ENCODE results near the gene RANBP3L. TPM values are rescaled to one million over a fixed set of nuclear protein-coding genes. Genes with fewer than 3 reads are reported as not detected.

RANBP3L gene
- total and polyA plus RNA-seq, 9 of the 15 experiments (the other 6 are each of a cell fraction or from before 2014, with no cell fraction given): 0.01 to 0.06 TPM; not detected in 7

DNA sequence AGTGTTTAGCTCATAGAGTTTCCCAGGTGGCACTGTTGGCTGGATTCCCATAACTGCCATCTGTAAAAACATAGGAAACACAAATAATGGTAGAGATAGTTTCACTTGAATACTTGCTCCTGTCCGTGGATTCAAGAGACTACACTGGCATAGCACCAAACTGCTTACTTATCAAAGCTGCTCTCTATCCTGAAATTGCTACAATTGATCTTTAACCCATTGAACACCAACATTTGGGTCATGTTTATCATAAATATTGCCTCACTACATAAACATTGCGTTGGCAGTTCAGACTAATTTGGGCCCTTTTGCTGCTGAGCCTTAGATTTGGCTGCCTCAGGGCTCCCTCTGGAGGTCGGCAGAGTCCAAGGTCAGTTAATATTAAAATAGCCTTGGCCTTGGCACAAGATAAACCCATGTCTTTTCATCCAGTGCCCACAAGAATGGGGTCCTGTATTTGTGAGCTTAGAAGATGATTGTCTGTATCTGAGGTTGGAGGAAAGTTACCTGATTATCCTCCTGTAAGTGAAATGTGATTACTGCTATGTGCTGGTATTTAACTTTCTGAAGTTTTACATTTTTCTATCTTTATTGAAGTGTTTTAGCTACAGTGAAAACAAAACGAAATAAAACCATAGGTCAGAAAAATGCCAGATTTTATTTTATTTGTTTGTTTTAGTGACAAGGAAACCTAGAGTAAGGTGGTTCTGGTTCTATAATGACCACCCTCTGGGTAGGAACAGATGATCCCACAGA, 4.0 kb upstream of the RANBP3L start (continued):
- TF ChIP-seq, protein P1, sequence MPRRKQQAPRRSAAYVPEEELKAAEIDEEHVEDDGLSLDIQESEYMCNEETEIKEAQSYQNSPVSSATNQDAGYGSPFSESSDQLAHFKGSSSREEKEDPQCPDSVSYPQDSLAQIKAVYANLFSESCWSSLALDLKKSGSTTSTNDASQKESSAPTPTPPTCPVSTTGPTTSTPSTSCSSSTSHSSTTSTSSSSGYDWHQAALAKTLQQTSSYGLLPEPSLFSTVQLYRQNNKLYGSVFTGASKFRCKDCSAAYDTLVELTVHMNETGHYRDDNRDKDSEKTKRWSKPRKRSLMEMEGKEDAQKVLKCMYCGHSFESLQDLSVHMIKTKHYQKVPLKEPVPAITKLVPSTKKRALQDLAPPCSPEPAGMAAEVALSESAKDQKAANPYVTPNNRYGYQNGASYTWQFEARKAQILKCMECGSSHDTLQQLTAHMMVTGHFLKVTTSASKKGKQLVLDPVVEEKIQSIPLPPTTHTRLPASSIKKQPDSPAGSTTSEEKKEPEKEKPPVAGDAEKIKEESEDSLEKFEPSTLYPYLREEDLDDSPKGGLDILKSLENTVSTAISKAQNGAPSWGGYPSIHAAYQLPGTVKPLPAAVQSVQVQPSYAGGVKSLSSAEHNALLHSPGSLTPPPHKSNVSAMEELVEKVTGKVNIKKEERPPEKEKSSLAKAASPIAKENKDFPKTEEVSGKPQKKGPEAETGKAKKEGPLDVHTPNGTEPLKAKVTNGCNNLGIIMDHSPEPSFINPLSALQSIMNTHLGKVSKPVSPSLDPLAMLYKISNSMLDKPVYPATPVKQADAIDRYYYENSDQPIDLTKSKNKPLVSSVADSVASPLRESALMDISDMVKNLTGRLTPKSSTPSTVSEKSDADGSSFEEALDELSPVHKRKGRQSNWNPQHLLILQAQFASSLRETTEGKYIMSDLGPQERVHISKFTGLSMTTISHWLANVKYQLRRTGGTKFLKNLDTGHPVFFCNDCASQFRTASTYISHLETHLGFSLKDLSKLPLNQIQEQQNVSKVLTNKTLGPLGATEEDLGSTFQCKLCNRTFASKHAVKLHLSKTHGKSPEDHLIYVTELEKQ (CRISPR knock-in tag; IDR thresholded peaks at IDR 0.05): no peak
- TF ChIP-seq, protein P2, sequence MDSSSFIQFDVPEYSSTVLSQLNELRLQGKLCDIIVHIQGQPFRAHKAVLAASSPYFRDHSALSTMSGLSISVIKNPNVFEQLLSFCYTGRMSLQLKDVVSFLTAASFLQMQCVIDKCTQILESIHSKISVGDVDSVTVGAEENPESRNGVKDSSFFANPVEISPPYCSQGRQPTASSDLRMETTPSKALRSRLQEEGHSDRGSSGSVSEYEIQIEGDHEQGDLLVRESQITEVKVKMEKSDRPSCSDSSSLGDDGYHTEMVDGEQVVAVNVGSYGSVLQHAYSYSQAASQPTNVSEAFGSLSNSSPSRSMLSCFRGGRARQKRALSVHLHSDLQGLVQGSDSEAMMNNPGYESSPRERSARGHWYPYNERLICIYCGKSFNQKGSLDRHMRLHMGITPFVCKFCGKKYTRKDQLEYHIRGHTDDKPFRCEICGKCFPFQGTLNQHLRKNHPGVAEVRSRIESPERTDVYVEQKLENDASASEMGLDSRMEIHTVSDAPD (CRISPR knock-in tag; IDR thresholded peaks at IDR 0.05): no peak
- TF ChIP-seq BRD4 (IDR thresholded peaks at IDR 0.05) (no peak), NFYB (IDR thresholded peaks at IDR 0.05; ENCODE audit: extremely low read depth, insufficient read length) (no peak), NFE2L1 (tag; IDR thresholded peaks at IDR 0.05; ENCODE audit: borderline replicate concordance, low read depth) (no peak), NCOA2 (IDR thresholded peaks at IDR 0.05; ENCODE audit: partially characterized antibody in 2 of 2) (no peak), RCOR1 (IDR thresholded peaks at IDR 0.05; ENCODE audit: borderline replicate concordance in 1 of 2, low read depth in 2 of 2, low read length in 2 of 2) (no peak), RB1 (IDR thresholded peaks at IDR 0.05; ENCODE audit: low read depth) (0 out of 2 replicates have a peak, but pooled peaks have one; percentile 23), TEAD4 (IDR thresholded peaks at IDR 0.05; ENCODE audit: low read length) (no peak), TEAD4 (CRISPR knock-in tag; IDR thresholded peaks at IDR 0.05; ENCODE audit: borderline replicate concordance) (no peak), BCL6 (CRISPR knock-in tag; IDR thresholded peaks at IDR 0.05) (no peak), FOS (IDR thresholded peaks at IDR 0.05; ENCODE audit: extremely low read depth, insufficient read length) (no peak)
- TF ChIP-seq, protein P3, sequence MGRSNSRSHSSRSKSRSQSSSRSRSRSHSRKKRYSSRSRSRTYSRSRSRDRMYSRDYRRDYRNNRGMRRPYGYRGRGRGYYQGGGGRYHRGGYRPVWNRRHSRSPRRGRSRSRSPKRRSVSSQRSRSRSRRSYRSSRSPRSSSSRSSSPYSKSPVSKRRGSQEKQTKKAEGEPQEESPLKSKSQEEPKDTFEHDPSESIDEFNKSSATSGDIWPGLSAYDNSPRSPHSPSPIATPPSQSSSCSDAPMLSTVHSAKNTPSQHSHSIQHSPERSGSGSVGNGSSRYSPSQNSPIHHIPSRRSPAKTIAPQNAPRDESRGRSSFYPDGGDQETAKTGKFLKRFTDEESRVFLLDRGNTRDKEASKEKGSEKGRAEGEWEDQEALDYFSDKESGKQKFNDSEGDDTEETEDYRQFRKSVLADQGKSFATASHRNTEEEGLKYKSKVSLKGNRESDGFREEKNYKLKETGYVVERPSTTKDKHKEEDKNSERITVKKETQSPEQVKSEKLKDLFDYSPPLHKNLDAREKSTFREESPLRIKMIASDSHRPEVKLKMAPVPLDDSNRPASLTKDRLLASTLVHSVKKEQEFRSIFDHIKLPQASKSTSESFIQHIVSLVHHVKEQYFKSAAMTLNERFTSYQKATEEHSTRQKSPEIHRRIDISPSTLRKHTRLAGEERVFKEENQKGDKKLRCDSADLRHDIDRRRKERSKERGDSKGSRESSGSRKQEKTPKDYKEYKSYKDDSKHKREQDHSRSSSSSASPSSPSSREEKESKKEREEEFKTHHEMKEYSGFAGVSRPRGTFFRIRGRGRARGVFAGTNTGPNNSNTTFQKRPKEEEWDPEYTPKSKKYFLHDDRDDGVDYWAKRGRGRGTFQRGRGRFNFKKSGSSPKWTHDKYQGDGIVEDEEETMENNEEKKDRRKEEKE (IDR thresholded peaks at IDR 0.05; ENCODE audit: borderline replicate concordance in 1 of 2, control insufficient read depth in 1 of 2, low read depth in 2 of 2, low read length in 1 of 2): no peak
- TF ChIP-seq, protein P4, sequence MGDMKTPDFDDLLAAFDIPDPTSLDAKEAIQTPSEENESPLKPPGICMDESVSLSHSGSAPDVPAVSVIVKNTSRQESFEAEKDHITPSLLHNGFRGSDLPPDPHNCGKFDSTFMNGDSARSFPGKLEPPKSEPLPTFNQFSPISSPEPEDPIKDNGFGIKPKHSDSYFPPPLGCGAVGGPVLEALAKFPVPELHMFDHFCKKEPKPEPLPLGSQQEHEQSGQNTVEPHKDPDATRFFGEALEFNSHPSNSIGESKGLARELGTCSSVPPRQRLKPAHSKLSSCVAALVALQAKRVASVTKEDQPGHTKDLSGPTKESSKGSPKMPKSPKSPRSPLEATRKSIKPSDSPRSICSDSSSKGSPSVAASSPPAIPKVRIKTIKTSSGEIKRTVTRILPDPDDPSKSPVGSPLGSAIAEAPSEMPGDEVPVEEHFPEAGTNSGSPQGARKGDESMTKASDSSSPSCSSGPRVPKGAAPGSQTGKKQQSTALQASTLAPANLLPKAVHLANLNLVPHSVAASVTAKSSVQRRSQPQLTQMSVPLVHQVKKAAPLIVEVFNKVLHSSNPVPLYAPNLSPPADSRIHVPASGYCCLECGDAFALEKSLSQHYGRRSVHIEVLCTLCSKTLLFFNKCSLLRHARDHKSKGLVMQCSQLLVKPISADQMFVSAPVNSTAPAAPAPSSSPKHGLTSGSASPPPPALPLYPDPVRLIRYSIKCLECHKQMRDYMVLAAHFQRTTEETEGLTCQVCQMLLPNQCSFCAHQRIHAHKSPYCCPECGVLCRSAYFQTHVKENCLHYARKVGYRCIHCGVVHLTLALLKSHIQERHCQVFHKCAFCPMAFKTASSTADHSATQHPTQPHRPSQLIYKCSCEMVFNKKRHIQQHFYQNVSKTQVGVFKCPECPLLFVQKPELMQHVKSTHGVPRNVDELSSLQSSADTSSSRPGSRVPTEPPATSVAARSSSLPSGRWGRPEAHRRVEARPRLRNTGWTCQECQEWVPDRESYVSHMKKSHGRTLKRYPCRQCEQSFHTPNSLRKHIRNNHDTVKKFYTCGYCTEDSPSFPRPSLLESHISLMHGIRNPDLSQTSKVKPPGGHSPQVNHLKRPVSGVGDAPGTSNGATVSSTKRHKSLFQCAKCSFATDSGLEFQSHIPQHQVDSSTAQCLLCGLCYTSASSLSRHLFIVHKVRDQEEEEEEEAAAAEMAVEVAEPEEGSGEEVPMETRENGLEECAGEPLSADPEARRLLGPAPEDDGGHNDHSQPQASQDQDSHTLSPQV (IDR thresholded peaks at IDR 0.05): no peak

Measured in K562 (cell line).